ENCODE measurements around the gene IFNA4.
A peak's percentile ranks its signal among the peaks of the same experiment; 100 is the strongest.

IFNA4 gene

GRCh38 chr9:21165516-21165915 is 21.9 kb downstream of the IFNA4 start:
- DNase-seq, result no peak

GRCh38 chr9:21160178-21160577 is 27.2 kb downstream of the IFNA4 start:
- peak in 1 of 2 experiments; percentile 10 for DNase-seq

- no peak for DNase-seq
Measured at GRCh38 chr9:21155501-21155900, 31.9 kb downstream of the IFNA4 start.

GRCh38 chr9:21154018-21154608 is 33.3 kb downstream of the IFNA4 start:
- DNase-seq, result no peak

- DNase-seq, result no peak
Measured at GRCh38 chr9:21153336-21154017, 33.9 kb downstream of the IFNA4 start.

- no peak for DNase-seq
Measured at GRCh38 chr9:21144603-21145002, 42.8 kb downstream of the IFNA4 start.

- no peak for DNase-seq
Measured at GRCh38 chr9:21141427-21141882, 45.9 kb downstream of the IFNA4 start, which contains the start of gene IFNW1. TSS of gene IFNW1 (minus strand) at chr9:21141832. CDS start at chr9:21141570, 262 bp downstream.

GRCh38 chr9:21137020-21137419 is 50.4 kb downstream of the IFNA4 start:
- no peak for DNase-seq

All from activated CD4-positive, alpha-beta T cell treated with anti-CD3 and anti-CD28 coated beads, Interleukin-2, amount 50 U/mL, for 48 hours (primary cell).